Endothelial cell of umbilical vein (primary cell): Measurements from ENCODE around the gene EFHD2. TPM values are rescaled to one million over a fixed set of nuclear protein-coding genes. Genes with fewer than 3 reads are reported as not detected.

Source experiments
- BruUV-seq: library from RNA; stranded (reverse); fragments of 400-500 nt; replicated peaks from 2 replicates; lab custom pipeline; 2021; lab: Mats Ljungman, UMichigan
- CTCF ChIA-PET: fragments of 300-600, 350-600 bp; sonication (Branson Sonifier 250); formaldehyde crosslinking; loops from one replicate; lab custom pipeline; 2021; ENCODE audit warnings: antibody characterized with exemption, inconsistent platforms; lab: Charles Lee
- POLR2A ChIA-PET: fragments of 300-600, 350-600 bp; sonication (Branson Sonifier 250); formaldehyde crosslinking; loops from one replicate; lab custom pipeline; 2021; ENCODE audit warnings: antibody characterized with exemption, inconsistent platforms; lab: Charles Lee
- DNase-seq: peaks from one replicate; pipeline ENCODE4 v3.0.0-alpha.2; 2011; ENCODE audit warnings: low read depth, low spot score
- FAIRE-seq: peaks from 2 replicates; lab custom pipeline; 2011; peaks lifted over from hg19 to GRCh38; lab: Jason Lieb, UNC
- H2AFZ ChIP-seq: 2 replicates; pipeline ENCODE4 v1.6.0; 2012; ENCODE audit warnings: low read depth, low read length, control low read depth, inconsistent platforms
- H3K27ac ChIP-seq: 2 replicates; pipeline ENCODE4 v1.5.1; 2011; ENCODE audit warnings: low read depth, mild to moderate bottlenecking, control low read depth, low read length, moderate library complexity; ENCODE audit not compliant: insufficient read depth
- H3K27me3 ChIP-seq, 2 experiments: 2 replicates each; pipeline versions ENCODE4 v1.6.0 to v1.6.1; 2011; ENCODE audit warnings: low read length in 2 of 2, mixed read lengths in 1 of 2; ENCODE audit not compliant: control insufficient read depth in 2 of 2, insufficient read depth in 2 of 2
- H3K36me3 ChIP-seq, 2 experiments: 2 replicates in 1 of 2; 3 replicates in 1 of 2; pipeline ENCODE4 v1.5.1; 2011; ENCODE audit warnings: low read length in 2 of 2, mild to moderate bottlenecking in 1 of 2, moderate library complexity in 1 of 2; ENCODE audit not compliant: control insufficient read depth in 2 of 2, insufficient read depth in 2 of 2; ENCODE audit errors: extremely low read depth in 1 of 2
- H3K4me1 ChIP-seq: 3 replicates; pipeline ENCODE4 v1.5.1; 2011; ENCODE audit warnings: mild to moderate bottlenecking, low read length; ENCODE audit not compliant: control insufficient read depth, insufficient read depth; ENCODE audit errors: extremely low read depth
- H3K4me2 ChIP-seq: 2 replicates; pipeline ENCODE4 v1.6.1; 2011; ENCODE audit warnings: low read length, control low read depth, mixed read lengths; ENCODE audit not compliant: insufficient read depth
- H3K4me3 ChIP-seq, 3 experiments: fragments of 200-600 bp in 1 of 3; sonication (generic), shearing (Covaris generic) in 1 of 3; replicated peaks in 1 of 3; 2 replicates each; pipeline ENCODE4 v1.5.1; 2011 to 2016; ENCODE audit warnings: control low read depth in 3 of 3, low read length in 3 of 3, mild to moderate bottlenecking in 2 of 3, inconsistent platforms in 1 of 3, low read depth in 1 of 3, moderate library complexity in 1 of 3; ENCODE audit not compliant: insufficient read depth in 1 of 3
- H3K79me2 ChIP-seq: 2 replicates; pipeline ENCODE4 v1.6.0; 2012; ENCODE audit warnings: low read length, inconsistent platforms; ENCODE audit not compliant: control insufficient read depth, insufficient read depth
- H3K9ac ChIP-seq: replicated peaks from 2 replicates; pipeline ENCODE3; 2011; ENCODE audit warnings: low read length, control low read depth; ENCODE audit not compliant: insufficient read depth; ENCODE audit errors: extremely low read depth
- H3K9me1 ChIP-seq: replicated peaks from 3 replicates; pipeline ENCODE4 v1.6.0; 2011; ENCODE audit warnings: mild to moderate bottlenecking, low read length; ENCODE audit not compliant: control insufficient read depth, insufficient read depth; ENCODE audit errors: extremely low read depth
- H3K9me3 ChIP-seq: replicated peaks from 2 replicates; pipeline ENCODE4 v1.5.1; 2012; ENCODE audit warnings: low read length, inconsistent platforms; ENCODE audit not compliant: control insufficient read depth, insufficient read depth
- H4K20me1 ChIP-seq: replicated peaks from 2 replicates; pipeline ENCODE3; 2011; ENCODE audit warnings: mild to moderate bottlenecking, low read length; ENCODE audit not compliant: control insufficient read depth, insufficient read depth; ENCODE audit errors: extremely low read depth
- EZH2 ChIP-seq: IDR thresholded peaks from 2 replicates; pipeline ENCODE4 v1.6.1; 2012; ENCODE audit warnings: borderline replicate concordance, low read depth, mild to moderate bottlenecking, moderate library complexity, low read length, inconsistent platforms; ENCODE audit not compliant: severe bottlenecking
- FOS ChIP-seq: IDR thresholded peaks from 2 replicates; pipeline ENCODE4 v1.6.1; 2011; ENCODE audit warnings: mild to moderate bottlenecking, low read length, moderate library complexity, borderline replicate concordance; ENCODE audit not compliant: insufficient read depth
- GATA2 ChIP-seq: IDR thresholded peaks from 2 replicates; pipeline ENCODE4 v1.7.0; 2011; ENCODE audit warnings: low read depth, mild to moderate bottlenecking, moderate library complexity, mixed read lengths, low read length; ENCODE audit not compliant: insufficient read length, insufficient read depth
- JUN ChIP-seq: IDR thresholded peaks from 2 replicates; pipeline ENCODE4 v1.6.1; 2011; ENCODE audit warnings: borderline replicate concordance, low read depth; ENCODE audit not compliant: insufficient read length, insufficient read depth
- MYC ChIP-seq: IDR thresholded peaks from one replicate; pipeline ENCODE4 v1.6.1; 2011; ENCODE audit warnings: mild to moderate bottlenecking, low read depth, low read length
- POLR2A ChIP-seq: IDR thresholded peaks from 2 replicates; pipeline ENCODE4 v1.6.1; 2012; ENCODE audit warnings: low read depth, mild to moderate bottlenecking, control low read depth, low read length
- POLR2AphosphoS5 ChIP-seq: IDR thresholded peaks from 2 replicates; pipeline ENCODE4 v1.6.1; 2012; ENCODE audit warnings: low read depth, mild to moderate bottlenecking, control low read depth, low read length, moderate library complexity; ENCODE audit not compliant: insufficient read depth
- dilution Hi-C: fragments of 300-500 bp; cut with MboI; formaldehyde crosslinking; loops from one replicate; pipeline ENCODE4 v1.15.0; 2019; ENCODE audit warnings: low sequenced_read_pairs; ENCODE audit not compliant: extremely low pct_ligation_motif_present
- intact Hi-C: fragments of 100-400 bp; cut with micrococcal nuclease; formaldehyde crosslinking; loops from one replicate; pipeline ENCODE4 v1.10.0; 2022
- polyA plus RNA-seq, 4 experiments: library from polyadenylated mRNA; depleted of rRNA in 3 of 4; stranded (reverse) in 3 of 4; unstranded in 1 of 4; fragments of >200 nt; gene quantifications; 2 replicates each; pipeline versions ENCODE4 v1.2.1 to v1.2.3, GENCODE V29; 2011 to 2012; ENCODE audit warnings: missing spikeins in 1 of 4
- total RNA-seq: library from RNA; stranded (reverse); gene quantifications from 2 replicates; pipeline ENCODE4 v1.2.3, GENCODE V29; 2021
- TF ChIP-seq, protein P1 (sequence below), 2 donors: IDR thresholded peaks; 1 replicate in 1 of 2; 2 replicates in 1 of 2; pipeline ENCODE4 v1.5.1; 2011; ENCODE audit warnings: low read length in 2 of 2, mild to moderate bottlenecking in 2 of 2, moderate library complexity in 2 of 2, control low read depth in 1 of 2, inconsistent platforms in 1 of 2, low read depth in 1 of 2; ENCODE audit not compliant: insufficient read depth in 1 of 2; ENCODE audit errors: extremely low read depth in 1 of 2
- TF ChIP-seq, protein P2 (sequence below): IDR thresholded peaks from 2 replicates; pipeline ENCODE4 v1.6.1; 2011; ENCODE audit not compliant: insufficient read depth, insufficient read length

Gene EFHD2
- total and polyA plus RNA-seq, 2 donors (not counting 3 experiments of a cell fraction or from before 2014, with no cell fraction given): 50.2 to 73.5 TPM

- no peaks in the 10 kb centered on the region for H3K27me3 ChIP-seq
- H2AFZ ChIP-seq: no peak within 1 kb of the TSS
- no peaks in the 10 kb centered on the region for H3K9me3 ChIP-seq
- H4K20me1 ChIP-seq: no peaks in the 10 kb centered on the region
- ChIA-PET POLR2A (no interaction called here), CTCF (no interaction called here)
- H3K36me3 ChIP-seq: no peaks in the 10 kb centered on the region
- H3K4me1 ChIP-seq: no peaks in the 10 kb centered on the region
- no peak within 1 kb of the TSS for H3K4me3 ChIP-seq
- dilution Hi-C loops (no loop called here), intact Hi-C loops (no loop called here)
- H3K9me1 ChIP-seq: no peaks in the 10 kb centered on the region
- BruUV-seq: no TSS peak
- no peak for FAIRE-seq
- TF ChIP-seq EZH2: no peak
- no peak for TF ChIP-seq MYC
- no peak for TF ChIP-seq FOS
- TF ChIP-seq POLR2A: no peak
- TF ChIP-seq, protein P1, sequence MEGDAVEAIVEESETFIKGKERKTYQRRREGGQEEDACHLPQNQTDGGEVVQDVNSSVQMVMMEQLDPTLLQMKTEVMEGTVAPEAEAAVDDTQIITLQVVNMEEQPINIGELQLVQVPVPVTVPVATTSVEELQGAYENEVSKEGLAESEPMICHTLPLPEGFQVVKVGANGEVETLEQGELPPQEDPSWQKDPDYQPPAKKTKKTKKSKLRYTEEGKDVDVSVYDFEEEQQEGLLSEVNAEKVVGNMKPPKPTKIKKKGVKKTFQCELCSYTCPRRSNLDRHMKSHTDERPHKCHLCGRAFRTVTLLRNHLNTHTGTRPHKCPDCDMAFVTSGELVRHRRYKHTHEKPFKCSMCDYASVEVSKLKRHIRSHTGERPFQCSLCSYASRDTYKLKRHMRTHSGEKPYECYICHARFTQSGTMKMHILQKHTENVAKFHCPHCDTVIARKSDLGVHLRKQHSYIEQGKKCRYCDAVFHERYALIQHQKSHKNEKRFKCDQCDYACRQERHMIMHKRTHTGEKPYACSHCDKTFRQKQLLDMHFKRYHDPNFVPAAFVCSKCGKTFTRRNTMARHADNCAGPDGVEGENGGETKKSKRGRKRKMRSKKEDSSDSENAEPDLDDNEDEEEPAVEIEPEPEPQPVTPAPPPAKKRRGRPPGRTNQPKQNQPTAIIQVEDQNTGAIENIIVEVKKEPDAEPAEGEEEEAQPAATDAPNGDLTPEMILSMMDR (IDR thresholded peaks at IDR 0.05; ENCODE audit: extremely low read depth in 1 of 2, insufficient read depth in 1 of 2, low read depth in 1 of 2, low read length in 2 of 2): no peak
- TF ChIP-seq, protein P2, sequence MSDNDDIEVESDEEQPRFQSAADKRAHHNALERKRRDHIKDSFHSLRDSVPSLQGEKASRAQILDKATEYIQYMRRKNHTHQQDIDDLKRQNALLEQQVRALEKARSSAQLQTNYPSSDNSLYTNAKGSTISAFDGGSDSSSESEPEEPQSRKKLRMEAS: no peak
- no peak for TF ChIP-seq GATA2
- TF ChIP-seq POLR2AphosphoS5: no peak
- no peak for TF ChIP-seq JUN
- no peak within 1 kb of the TSS for H3K9ac ChIP-seq
- H3K79me2 ChIP-seq: no peaks in the 10 kb centered on the region
- no peak for DNase-seq
- H3K4me2 ChIP-seq: no peak within 1 kb of the TSS
- H3K27ac ChIP-seq: no peak within 1 kb of the TSS
These were observed 66.1 kb downstream of the EFHD2 start, which contains the start of gene CELA2B for GRCh38 chr1:15475752-15476314. Gene CELA2B (plus strand): TSS chr1:15476104. CDS start chr1:15476126, 22 bp downstream.
